Right cardiac atrium (tissue), 5 donors: ENCODE data around the gene BCORL1. TPM values are rescaled to one million over a fixed set of nuclear protein-coding genes. Genes with fewer than 3 reads are reported as not detected.

Experiments
- ATAC-seq, 2 donors: fragments of 200-7000 bp; cut with Tn5 transposase; one replicate each; pipeline versions ENCODE4 v1.8.0 to v1.9.1; 2020; ENCODE audit warnings: moderate library complexity in 2 of 2, mild to moderate bottlenecking in 1 of 2
- DNase-seq, 3 donors: peaks; one replicate each; pipeline ENCODE4 v3.0.0-alpha.2; 2020
- H3K27ac ChIP-seq: one replicate; pipeline ENCODE4 v1.5.1; 2013; ENCODE audit warnings: mild to moderate bottlenecking, low read length, control low read depth, moderate library complexity
- H3K27me3 ChIP-seq: one replicate; pipeline ENCODE4 v1.6.1; 2013; ENCODE audit not compliant: control insufficient read depth, insufficient read depth
- H3K4me1 ChIP-seq: one replicate; pipeline ENCODE4 v1.6.1; 2013; ENCODE audit warnings: low read length; ENCODE audit not compliant: control insufficient read depth, insufficient read depth
- H3K4me3 ChIP-seq: one replicate; pipeline ENCODE4 v1.5.1; 2013; ENCODE audit warnings: low read length, control low read depth
- H3K9me3 ChIP-seq: one replicate; pipeline ENCODE4 v1.6.1; 2013; ENCODE audit warnings: low read length; ENCODE audit not compliant: control insufficient read depth
- WGBS: extraction: QIAGEN DNeasy Blood & Tissue Kit; methylation state at CpG from one replicate; pipeline ENCODE4 v1.1.7; 2013; 5-methylcytosine and 5-hydroxymethylcytosine counted together
- intact Hi-C, 4 donors: fragments of 100-400 bp; cut with DNase I; formaldehyde crosslinking; loops; one replicate each; pipeline versions ENCODE4 v1.11.0 to v1.14.0; 2022 to 2023
- polyA plus RNA-seq: library from polyadenylated mRNA; stranded (reverse); fragments of 200-250 nt; gene quantifications from one replicate; pipeline ENCODE4 v1.2.3, GENCODE V29; 2013
- total RNA-seq, 4 donors: library from RNA; stranded (reverse); fragmentation: NEBNext Ultra II Directional; extraction: Animal tissue kit (Norgen Biotek cat#: 25700); gene quantifications; one replicate each; pipeline ENCODE4 v1.2.1, GENCODE V29; 2021
- donor health status: healthy with polysubstance abuse.
- donor health status: DM: no; HTN: yes; CAD: no.
- donor health status: DM: no; HTN: no; CAD: no.
- donor health status: DM: no; HTN: yes; CAD: no; lungs with severe emphysema.
- donor health status: DM: yes; HTN: yes; CAD: no.

The BCORL1 gene
- total and polyA plus RNA-seq, 5 donors: 5.0 to 13.8 (median 11.4) TPM

GRCh38 chrX:129968968-129969367 is 13.5 kb upstream of the BCORL1 start:
- Histone ChIP-seq H3K4me1 (no peaks in the 10 kb centered on the region), H3K27ac (no peak overlapping the region), H3K4me3 (no peak overlapping the region), H3K9me3 (no peaks in the 10 kb centered on the region), H3K27me3 (no peaks in the 10 kb centered on the region)
- 93% methylated on average over 3 of the region's 3 CpGs for WGBS
- intact Hi-C loops: no loop called here
- DNase-seq (no peak), ATAC-seq (no peak)

- Histone ChIP-seq H3K4me1 (no peaks in the 10 kb centered on the region), H3K27ac (no peak overlapping the region), H3K27me3 (no peaks in the 10 kb centered on the region), H3K4me3 (no peak overlapping the region), H3K9me3 (no peaks in the 10 kb centered on the region)
- ATAC-seq (no peak), DNase-seq (no peak)
- WGBS: 79% methylated on average over 5 of the region's 5 CpGs
- intact Hi-C loops: no loop called here
Observed at GRCh38 chrX:129976441-129976840, 6.0 kb upstream of the BCORL1 start.

- no peaks in the 10 kb centered on the region for H3K27me3 ChIP-seq
- H3K4me3 ChIP-seq: peak overlapping the region; percentile 63
- ATAC-seq: no peak
- H3K9me3 ChIP-seq: no peaks in the 10 kb centered on the region
- no peaks in the 10 kb centered on the region for H3K4me1 ChIP-seq
- DNase-seq: peak in 1 of 3 donors; percentile 45
- intact Hi-C loops: no loop called here
- 14% methylated on average over 35 of the region's 35 CpGs for WGBS
- peak overlapping the region; percentile 10 for H3K27ac ChIP-seq
Observed at GRCh38 chrX:129979207-129979920, 3.1 kb upstream of the BCORL1 start.

DNA sequence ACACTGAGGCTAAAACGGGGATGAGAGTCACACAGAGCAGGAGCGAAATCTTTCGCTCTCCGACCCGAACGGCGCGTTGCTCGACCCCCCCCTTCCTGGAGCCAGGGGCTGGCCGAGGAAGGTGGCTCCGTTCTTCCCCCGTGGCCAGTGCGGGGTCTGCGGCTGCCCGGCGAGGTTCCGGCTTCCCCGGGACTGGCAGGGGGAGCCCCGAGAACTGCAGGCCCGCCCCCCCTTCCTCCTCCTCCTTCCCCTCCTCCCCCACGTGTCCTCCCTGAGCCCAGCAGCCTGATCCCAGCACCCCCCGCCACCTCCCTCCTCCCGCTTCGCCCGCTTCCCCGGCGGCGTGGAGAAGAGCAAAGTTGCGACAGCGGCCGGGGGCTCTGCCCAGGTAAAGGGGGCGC is 2.4 kb upstream of the BCORL1 start:
- H3K4me1 ChIP-seq: no peaks in the 10 kb centered on the region
- intact Hi-C loops: no loop called here
- DNase-seq (peak; percentile 41 to 77 (median 62)), ATAC-seq (peak in 1 of 2 donors; percentile 10)
- H3K4me3 ChIP-seq: peak overlapping the region; percentile 63
- H3K27me3 ChIP-seq: no peaks in the 10 kb centered on the region
- H3K9me3 ChIP-seq: no peaks in the 10 kb centered on the region
- 1% methylated on average over 21 of the region's 32 CpGs for WGBS
- H3K27ac ChIP-seq: no peak overlapping the region

- Histone ChIP-seq H3K4me3 (peak overlapping the region; percentile 63), H3K27me3 (no peaks in the 10 kb centered on the region), H3K27ac (peak overlapping the region; percentile 2), H3K4me1 (no peaks in the 10 kb centered on the region), H3K9me3 (no peaks in the 10 kb centered on the region)
- WGBS: 1% methylated on average over 69 of the region's 79 CpGs
- intact Hi-C loops: no loop called here
- ATAC-seq (peak; percentile 55 to 68), DNase-seq (peak; percentile 71 to 89 (median 87))
Observed at GRCh38 chrX:129980540-129981199, 1.8 kb upstream of the BCORL1 start.

- DNase-seq (no peak), ATAC-seq (no peak)
- Histone ChIP-seq H3K9me3 (no peaks in the 10 kb centered on the region), H3K4me3 (peak overlapping the region; percentile 63), H3K27ac (no peak overlapping the region), H3K27me3 (no peaks in the 10 kb centered on the region), H3K4me1 (no peaks in the 10 kb centered on the region)
- WGBS: under 1% methylated on average over 17 of the region's 17 CpGs
- intact Hi-C loops: no loop called here
Observed at GRCh38 chrX:129981200-129981553, 1.3 kb upstream of the BCORL1 start.

DNA sequence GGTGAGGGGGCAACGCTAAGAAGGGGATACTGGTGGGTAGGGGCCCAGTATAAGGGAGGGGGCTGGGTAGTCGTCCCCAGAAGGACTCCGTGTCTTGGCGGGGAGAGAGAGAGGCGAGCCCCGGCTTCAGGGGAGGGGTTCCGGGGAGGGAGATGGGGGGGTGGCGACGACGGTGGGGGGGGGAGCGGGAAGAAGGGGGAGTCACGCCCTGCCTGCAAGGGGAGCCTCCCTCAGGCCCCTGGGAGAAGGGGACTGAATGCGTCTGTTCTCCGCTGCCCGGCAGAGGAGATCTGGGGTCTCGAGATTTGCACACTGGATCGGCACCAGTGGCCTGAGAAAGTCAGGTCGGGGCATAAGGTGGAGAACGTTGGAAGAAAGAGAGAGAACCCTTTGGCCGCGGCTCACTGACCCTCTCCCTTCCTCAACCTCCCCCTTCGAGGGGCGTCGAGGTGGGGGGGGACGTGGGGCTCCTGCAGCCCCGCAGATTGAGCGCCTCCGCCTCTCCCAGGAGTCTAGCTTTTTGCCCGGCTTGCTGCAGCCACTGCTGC is 609 bp upstream of the BCORL1 start:
- WGBS: under 1% methylated on average over 27 of the region's 29 CpGs
- Histone ChIP-seq H3K27ac (peak overlapping the region; percentile 33), H3K9me3 (no peaks in the 10 kb centered on the region), H3K4me1 (no peaks in the 10 kb centered on the region), H3K27me3 (no peaks in the 10 kb centered on the region), H3K4me3 (peak overlapping the region; percentile 63)
- intact Hi-C loops: no loop called here
- ATAC-seq: no peak
- peak in 2 of 3 donors; percentile 13 to 61 for DNase-seq

DNA sequence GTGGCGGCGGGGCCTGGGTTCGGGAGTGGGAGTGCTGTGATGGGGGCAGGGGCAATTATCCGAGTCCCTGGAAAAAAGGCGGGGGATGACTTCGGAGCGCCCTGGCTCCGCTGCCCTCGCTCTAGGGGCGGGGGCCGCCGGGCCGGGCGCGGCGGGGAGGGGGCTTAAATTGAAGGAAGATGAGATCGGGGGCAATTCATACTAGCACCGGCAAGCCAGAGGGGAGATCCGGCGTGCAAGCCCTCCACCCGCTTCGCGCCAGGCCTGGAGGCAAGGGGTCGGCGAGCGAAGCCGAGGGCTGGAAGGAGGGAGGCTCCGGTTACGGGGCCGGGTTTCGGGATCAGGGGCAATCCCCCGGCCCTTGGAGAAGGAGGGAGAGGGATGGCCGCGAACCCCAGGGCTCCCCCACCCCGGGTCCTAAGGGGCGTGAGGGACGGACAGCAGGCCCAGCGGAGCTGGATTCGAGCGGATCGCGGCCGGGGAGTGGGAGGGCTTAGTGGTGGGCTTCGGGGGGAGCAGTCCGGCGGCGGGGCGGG is 1.2 kb downstream of the BCORL1 start:
- intact Hi-C loops: no loop called here
- Histone ChIP-seq H3K27ac (no peak overlapping the region), H3K27me3 (no peaks in the 10 kb centered on the region), H3K4me3 (no peak overlapping the region), H3K9me3 (no peaks in the 10 kb centered on the region), H3K4me1 (no peaks in the 10 kb centered on the region)
- no peak for ATAC-seq
- under 1% methylated on average over 41 of the region's 48 CpGs for WGBS
- DNase-seq: peak; percentile 23 to 79 (median 50)

- no peak overlapping the region for H3K4me3 ChIP-seq
- H3K27me3 ChIP-seq: no peaks in the 10 kb centered on the region
- no peaks in the 10 kb centered on the region for H3K4me1 ChIP-seq
- no peak overlapping the region for H3K27ac ChIP-seq
- WGBS: 1% methylated on average over 52 of the region's 81 CpGs
- ATAC-seq (no peak), DNase-seq (peak; percentile 48 to 77 (median 64))
- intact Hi-C loops: no loop called here
- no peaks in the 10 kb centered on the region for H3K9me3 ChIP-seq
Observed at GRCh38 chrX:129984111-129984958, 1.9 kb downstream of the BCORL1 start.

GRCh38 chrX:129987871-129988270 is 5.4 kb downstream of the BCORL1 start:
- intact Hi-C loops: no loop called here
- WGBS: 62% methylated on average over 3 of the region's 3 CpGs

More at GRCh38 chrX:129987871-129988270, 5.4 kb downstream of the BCORL1 start:
- H3K4me3 ChIP-seq: no peak overlapping the region
- ATAC-seq: no peak
- no peak overlapping the region for H3K27ac ChIP-seq
- no peak for DNase-seq
- no peaks in the 10 kb centered on the region for H3K9me3 ChIP-seq
- no peaks in the 10 kb centered on the region for H3K4me1 ChIP-seq
- H3K27me3 ChIP-seq: no peaks in the 10 kb centered on the region
